NCI-H345 (cell line): Measurements from ENCODE around the gene GCG.

Experiments used
- DNase-seq: peaks from one replicate; lab custom pipeline; 2025; lab: John Stamatoyannopoulos, UW

The GCG gene

GRCh38 chr2:162149466-162149865 is 2.6 kb downstream of the GCG start:
- no peak for DNase-seq

GRCh38 chr2:162148956-162149355 is 3.1 kb downstream of the GCG start:
- no peak for DNase-seq

- no peak for DNase-seq
Measured at GRCh38 chr2:162143969-162144368, 8.1 kb downstream of the GCG start.

GRCh38 chr2:162138310-162138709 is 13.7 kb downstream of the GCG start:
- no peak for DNase-seq

GRCh38 chr2:162127422-162127821 is 24.6 kb downstream of the GCG start:
- DNase-seq, result no peak

GRCh38 chr2:162126527-162126926 is 25.5 kb downstream of the GCG start:
- no peak for DNase-seq

GRCh38 chr2:162126111-162126519 is 25.9 kb downstream of the GCG start:
- DNase-seq, result no peak

GRCh38 chr2:162125138-162125537 is 26.9 kb downstream of the GCG start:
- no peak for DNase-seq

GRCh38 chr2:162123806-162124758 is 28.0 kb downstream of the GCG start:
- DNase-seq, result peak; percentile 74

GRCh38 chr2:162118166-162119031 is 33.6 kb downstream of the GCG start:
- DNase-seq, result no peak

- DNase-seq, result no peak
Measured at GRCh38 chr2:162116352-162116751, 35.7 kb downstream of the GCG start.

- no peak for DNase-seq
Measured at GRCh38 chr2:162115076-162115475, 37.0 kb downstream of the GCG start.

GRCh38 chr2:162114271-162114670 is 37.8 kb downstream of the GCG start:
- no peak for DNase-seq

GRCh38 chr2:162113776-162114168 is 38.3 kb downstream of the GCG start:
- no peak for DNase-seq

- DNase-seq, result no peak
Measured at GRCh38 chr2:162113088-162113775, 38.8 kb downstream of the GCG start.

GRCh38 chr2:162111958-162112850 is 39.8 kb downstream of the GCG start:
- no peak for DNase-seq

- DNase-seq, result no peak
Measured at GRCh38 chr2:162107361-162107901, 44.6 kb downstream of the GCG start.

- DNase-seq, result no peak
Measured at GRCh38 chr2:162106746-162107145, 45.3 kb downstream of the GCG start.

GRCh38 chr2:162106146-162106551 is 45.9 kb downstream of the GCG start:
- no peak for DNase-seq

- DNase-seq, result peak; percentile 89
Measured at GRCh38 chr2:162103443-162104009, 48.5 kb downstream of the GCG start.

GRCh38 chr2:162100579-162100978 is 51.5 kb downstream of the GCG start:
- no peak for DNase-seq
